Thyroid gland (tissue), 4 donors: ENCODE results near the gene BRD4.

Experiments
- POLR2A ChIP-seq, 2 donors: fragments of 450-650 bp; IDR thresholded peaks; one replicate each; pipeline ENCODE4 v1.6.1; 2017; ENCODE audit warnings: antibody characterized with exemption in 2 of 2, mild to moderate bottlenecking in 2 of 2, moderate library complexity in 1 of 2
- TF ChIP-seq, protein P1 (sequence below), 6 experiments: fragments of 200-600 bp in 3 of 6; fragments of 450-650 bp in 3 of 6; sonication (generic) in 3 of 6; IDR thresholded peaks; one replicate each; pipeline ENCODE4 v1.5.1; 2016 to 2019; ENCODE audit warnings: antibody characterized with exemption in 6 of 6, mild to moderate bottlenecking in 2 of 6, inconsistent platforms in 1 of 6, moderate library complexity in 1 of 6

DNA sequence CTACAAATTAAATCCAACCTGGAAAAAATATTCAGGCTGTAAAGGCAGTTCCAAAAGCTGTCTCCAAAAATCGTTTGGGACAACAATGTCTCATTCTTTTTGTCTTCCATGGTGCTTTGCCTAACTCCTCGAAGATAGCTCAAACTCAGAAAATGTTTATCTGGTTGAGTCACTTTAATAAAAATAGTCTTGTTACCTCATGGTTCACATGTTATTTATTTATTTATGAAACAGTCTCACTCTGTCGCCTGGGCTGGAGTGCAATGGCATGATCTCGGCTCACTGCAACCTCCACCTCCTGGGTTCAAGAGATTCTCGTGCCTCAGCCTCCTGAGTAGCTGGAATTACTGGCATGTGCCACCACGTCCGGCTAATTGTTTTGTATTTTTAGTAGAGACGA lies 4.9 kb upstream of the BRD4 start:
- TF ChIP-seq, protein P1, sequence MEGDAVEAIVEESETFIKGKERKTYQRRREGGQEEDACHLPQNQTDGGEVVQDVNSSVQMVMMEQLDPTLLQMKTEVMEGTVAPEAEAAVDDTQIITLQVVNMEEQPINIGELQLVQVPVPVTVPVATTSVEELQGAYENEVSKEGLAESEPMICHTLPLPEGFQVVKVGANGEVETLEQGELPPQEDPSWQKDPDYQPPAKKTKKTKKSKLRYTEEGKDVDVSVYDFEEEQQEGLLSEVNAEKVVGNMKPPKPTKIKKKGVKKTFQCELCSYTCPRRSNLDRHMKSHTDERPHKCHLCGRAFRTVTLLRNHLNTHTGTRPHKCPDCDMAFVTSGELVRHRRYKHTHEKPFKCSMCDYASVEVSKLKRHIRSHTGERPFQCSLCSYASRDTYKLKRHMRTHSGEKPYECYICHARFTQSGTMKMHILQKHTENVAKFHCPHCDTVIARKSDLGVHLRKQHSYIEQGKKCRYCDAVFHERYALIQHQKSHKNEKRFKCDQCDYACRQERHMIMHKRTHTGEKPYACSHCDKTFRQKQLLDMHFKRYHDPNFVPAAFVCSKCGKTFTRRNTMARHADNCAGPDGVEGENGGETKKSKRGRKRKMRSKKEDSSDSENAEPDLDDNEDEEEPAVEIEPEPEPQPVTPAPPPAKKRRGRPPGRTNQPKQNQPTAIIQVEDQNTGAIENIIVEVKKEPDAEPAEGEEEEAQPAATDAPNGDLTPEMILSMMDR (IDR thresholded peaks at IDR 0.05) = no peak
- TF ChIP-seq POLR2A (IDR thresholded peaks at IDR 0.05) = no peak
